GM21390 (cell line): Measurements from ENCODE around the gene KLF1.

Experiments
- ATAC-seq: cut with Tn5 transposase; IDR thresholded peaks from one replicate; pipeline ENCODE4 v1.9.1; 2021; ENCODE audit not compliant: unreplicated experiment

The KLF1 gene

GRCh38 chr19:12838886-12839756 lies 47.9 kb downstream of the KLF1 start:
- ATAC-seq, result no peak

- no peak for ATAC-seq
These were observed 48.7 kb downstream of the KLF1 start, which contains the start of gene MAST1 for GRCh38 chr19:12838182-12838885. TSS of gene MAST1 (plus strand) at chr19:12838515. CDS start at chr19:12838573, 58 bp downstream.

- ATAC-seq, result no peak
These were observed 49.8 kb downstream of the KLF1 start for GRCh38 chr19:12837225-12837624.

GRCh38 chr19:12836529-12836863 lies 50.5 kb downstream of the KLF1 start:
- no peak for ATAC-seq

GRCh38 chr19:12834976-12835757 lies 51.8 kb downstream of the KLF1 start:
- no peak for ATAC-seq

- ATAC-seq, result no peak
These were observed 52.4 kb downstream of the KLF1 start, which contains the start of gene RTBDN for GRCh38 chr19:12834566-12834943. TSS of gene RTBDN (minus strand) at chr19:12834579. CDS start at chr19:12829979, 4,600 bp downstream.
